ENCODE data around the gene PRKG1. TPM values are rescaled to one million over a fixed set of nuclear protein-coding genes. Genes with fewer than 3 reads are reported as not detected.

PRKG1 gene
- total and polyA plus RNA-seq, 2 experiments from 2014 or later: 18.2 to 21.1 TPM

DNA sequence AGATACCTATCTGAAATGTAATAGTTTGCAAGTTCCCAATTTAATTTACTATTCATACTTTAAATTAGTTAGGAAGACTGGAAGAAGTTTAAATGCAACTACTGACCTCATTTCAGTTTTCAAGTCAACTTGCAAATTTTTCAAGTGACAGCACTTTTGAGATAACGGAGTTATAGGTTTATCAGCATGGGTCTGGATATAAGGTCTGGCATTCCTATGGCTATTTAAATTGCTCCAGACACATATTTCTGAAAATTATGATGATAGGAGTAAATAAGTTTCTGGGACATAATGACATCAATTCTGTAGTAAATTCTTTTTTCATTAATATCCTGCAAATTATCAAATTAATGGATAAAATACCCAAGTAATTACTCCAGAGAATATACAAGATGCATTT, 251.9 kb downstream of the PRKG1 start:
- no peaks in the 10 kb centered on the region for H3K9me2 ChIP-seq (ENCODE audit: insufficient read depth)
- H4K20me1 ChIP-seq (replicated peaks; ENCODE audit: insufficient read depth): no peaks in the 10 kb centered on the region
- H3K9me3 Mint-ChIP-seq: no peaks in the 10 kb centered on the region
- H3K4me3 Mint-ChIP-seq: no peak overlapping the region
- no peaks in the 10 kb centered on the region for H3K79me2 ChIP-seq (replicated peaks; ENCODE audit: insufficient read depth)
- H3K27ac Mint-ChIP-seq: no peak overlapping the region
- no peak for DNase-seq (ENCODE audit: low spot score)
- no peaks in the 10 kb centered on the region for H3K4me1 ChIP-seq (ENCODE audit: insufficient read depth)
- no peak overlapping the region for H3K27ac ChIP-seq (ENCODE audit: low read depth)
- H3K27me3 ChIP-seq (ENCODE audit: insufficient read depth): no peaks in the 10 kb centered on the region
- H2AFZ ChIP-seq: no peak overlapping the region
- H3K4me3 ChIP-seq: no peak overlapping the region
- peaks cover 4% of the 10 kb centered on the region; the same call in 2 of the 3 replicates for H3K4me1 Mint-ChIP-seq
- peaks cover 3% of the 10 kb centered on the region for H3K27me3 Mint-ChIP-seq (ENCODE audit: insufficient read depth, low read depth, poor library complexity)
- H3K4me2 ChIP-seq: no peak overlapping the region
- no peaks in the 10 kb centered on the region for H3F3A ChIP-seq (replicated peaks; ENCODE audit: low read depth)
- no peaks in the 10 kb centered on the region for H3K36me3 ChIP-seq (ENCODE audit: insufficient read depth)
- no peak for ATAC-seq
- TF ChIP-seq, protein P1, sequence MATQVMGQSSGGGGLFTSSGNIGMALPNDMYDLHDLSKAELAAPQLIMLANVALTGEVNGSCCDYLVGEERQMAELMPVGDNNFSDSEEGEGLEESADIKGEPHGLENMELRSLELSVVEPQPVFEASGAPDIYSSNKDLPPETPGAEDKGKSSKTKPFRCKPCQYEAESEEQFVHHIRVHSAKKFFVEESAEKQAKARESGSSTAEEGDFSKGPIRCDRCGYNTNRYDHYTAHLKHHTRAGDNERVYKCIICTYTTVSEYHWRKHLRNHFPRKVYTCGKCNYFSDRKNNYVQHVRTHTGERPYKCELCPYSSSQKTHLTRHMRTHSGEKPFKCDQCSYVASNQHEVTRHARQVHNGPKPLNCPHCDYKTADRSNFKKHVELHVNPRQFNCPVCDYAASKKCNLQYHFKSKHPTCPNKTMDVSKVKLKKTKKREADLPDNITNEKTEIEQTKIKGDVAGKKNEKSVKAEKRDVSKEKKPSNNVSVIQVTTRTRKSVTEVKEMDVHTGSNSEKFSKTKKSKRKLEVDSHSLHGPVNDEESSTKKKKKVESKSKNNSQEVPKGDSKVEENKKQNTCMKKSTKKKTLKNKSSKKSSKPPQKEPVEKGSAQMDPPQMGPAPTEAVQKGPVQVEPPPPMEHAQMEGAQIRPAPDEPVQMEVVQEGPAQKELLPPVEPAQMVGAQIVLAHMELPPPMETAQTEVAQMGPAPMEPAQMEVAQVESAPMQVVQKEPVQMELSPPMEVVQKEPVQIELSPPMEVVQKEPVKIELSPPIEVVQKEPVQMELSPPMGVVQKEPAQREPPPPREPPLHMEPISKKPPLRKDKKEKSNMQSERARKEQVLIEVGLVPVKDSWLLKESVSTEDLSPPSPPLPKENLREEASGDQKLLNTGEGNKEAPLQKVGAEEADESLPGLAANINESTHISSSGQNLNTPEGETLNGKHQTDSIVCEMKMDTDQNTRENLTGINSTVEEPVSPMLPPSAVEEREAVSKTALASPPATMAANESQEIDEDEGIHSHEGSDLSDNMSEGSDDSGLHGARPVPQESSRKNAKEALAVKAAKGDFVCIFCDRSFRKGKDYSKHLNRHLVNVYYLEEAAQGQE (IDR thresholded peaks at IDR 0.05; ENCODE audit: unreplicated experiment): no peak
- TF ChIP-seq, protein P2, sequence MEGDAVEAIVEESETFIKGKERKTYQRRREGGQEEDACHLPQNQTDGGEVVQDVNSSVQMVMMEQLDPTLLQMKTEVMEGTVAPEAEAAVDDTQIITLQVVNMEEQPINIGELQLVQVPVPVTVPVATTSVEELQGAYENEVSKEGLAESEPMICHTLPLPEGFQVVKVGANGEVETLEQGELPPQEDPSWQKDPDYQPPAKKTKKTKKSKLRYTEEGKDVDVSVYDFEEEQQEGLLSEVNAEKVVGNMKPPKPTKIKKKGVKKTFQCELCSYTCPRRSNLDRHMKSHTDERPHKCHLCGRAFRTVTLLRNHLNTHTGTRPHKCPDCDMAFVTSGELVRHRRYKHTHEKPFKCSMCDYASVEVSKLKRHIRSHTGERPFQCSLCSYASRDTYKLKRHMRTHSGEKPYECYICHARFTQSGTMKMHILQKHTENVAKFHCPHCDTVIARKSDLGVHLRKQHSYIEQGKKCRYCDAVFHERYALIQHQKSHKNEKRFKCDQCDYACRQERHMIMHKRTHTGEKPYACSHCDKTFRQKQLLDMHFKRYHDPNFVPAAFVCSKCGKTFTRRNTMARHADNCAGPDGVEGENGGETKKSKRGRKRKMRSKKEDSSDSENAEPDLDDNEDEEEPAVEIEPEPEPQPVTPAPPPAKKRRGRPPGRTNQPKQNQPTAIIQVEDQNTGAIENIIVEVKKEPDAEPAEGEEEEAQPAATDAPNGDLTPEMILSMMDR (conservative IDR thresholded peaks at IDR 0.05; ENCODE audit: low read depth in 2 of 2): no peak
- TF ChIP-seq ZNF331 (CRISPR knock-in tag; IDR thresholded peaks at IDR 0.05; ENCODE audit: low read depth) (no peak), NANOG (IDR thresholded peaks at IDR 0.05; ENCODE audit: borderline replicate concordance) (no peak)
- H3K36me3 Mint-ChIP-seq (ENCODE audit: low read depth): peaks cover 6% of the 10 kb centered on the region; the same call in 1 of the 3 replicates

GRCh38 chr10:51327432-51327831, 253.1 kb downstream of the PRKG1 start:
- no peak overlapping the region for H3K4me3 ChIP-seq
- no peaks in the 10 kb centered on the region for H3K27me3 ChIP-seq (ENCODE audit: insufficient read depth)
- no peak overlapping the region for H3K4me2 ChIP-seq
- no peak for DNase-seq (ENCODE audit: low spot score)
- peaks cover 6% of the 10 kb centered on the region; the same call in 1 of the 3 replicates for H3K36me3 Mint-ChIP-seq (ENCODE audit: low read depth)
- peaks cover 3% of the 10 kb centered on the region for H3K27me3 Mint-ChIP-seq (ENCODE audit: insufficient read depth, low read depth, poor library complexity)
- H3K9me2 ChIP-seq (ENCODE audit: insufficient read depth): no peaks in the 10 kb centered on the region
- no peaks in the 10 kb centered on the region for H3F3A ChIP-seq (replicated peaks; ENCODE audit: low read depth)
- H3K4me1 ChIP-seq (ENCODE audit: insufficient read depth): no peaks in the 10 kb centered on the region
- no peaks in the 10 kb centered on the region for H3K79me2 ChIP-seq (replicated peaks; ENCODE audit: insufficient read depth)
- H3K4me3 Mint-ChIP-seq: no peak overlapping the region
- H3K9me3 Mint-ChIP-seq: no peaks in the 10 kb centered on the region
- H3K27ac Mint-ChIP-seq: no peak overlapping the region
- ATAC-seq: no peak
- no peaks in the 10 kb centered on the region for H3K36me3 ChIP-seq (ENCODE audit: insufficient read depth)
- peaks cover 4% of the 10 kb centered on the region; the same call in 2 of the 3 replicates for H3K4me1 Mint-ChIP-seq
- no peak overlapping the region for H3K27ac ChIP-seq (ENCODE audit: low read depth)
- no peak overlapping the region for H2AFZ ChIP-seq
- no peaks in the 10 kb centered on the region for H4K20me1 ChIP-seq (replicated peaks; ENCODE audit: insufficient read depth)
- no peak for TF ChIP-seq NANOG (IDR thresholded peaks at IDR 0.05; ENCODE audit: borderline replicate concordance)
- TF ChIP-seq STAT1 (IDR thresholded peaks at IDR 0.05; ENCODE audit: unreplicated experiment): no peak
- TF ChIP-seq JUNB (IDR thresholded peaks at IDR 0.05; ENCODE audit: unreplicated experiment): no peak
- no peak for TF ChIP-seq POLR2AphosphoS5 (IDR thresholded peaks at IDR 0.05; ENCODE audit: low read depth)
- TF ChIP-seq, protein P1 (IDR thresholded peaks at IDR 0.05; ENCODE audit: unreplicated experiment): no peak
- TF ChIP-seq EZH2 (IDR thresholded peaks at IDR 0.05; ENCODE audit: low read depth, unreplicated experiment): no peak
- no peak for TF ChIP-seq ZNF331 (CRISPR knock-in tag; IDR thresholded peaks at IDR 0.05; ENCODE audit: low read depth)
- TF ChIP-seq, protein P3, sequence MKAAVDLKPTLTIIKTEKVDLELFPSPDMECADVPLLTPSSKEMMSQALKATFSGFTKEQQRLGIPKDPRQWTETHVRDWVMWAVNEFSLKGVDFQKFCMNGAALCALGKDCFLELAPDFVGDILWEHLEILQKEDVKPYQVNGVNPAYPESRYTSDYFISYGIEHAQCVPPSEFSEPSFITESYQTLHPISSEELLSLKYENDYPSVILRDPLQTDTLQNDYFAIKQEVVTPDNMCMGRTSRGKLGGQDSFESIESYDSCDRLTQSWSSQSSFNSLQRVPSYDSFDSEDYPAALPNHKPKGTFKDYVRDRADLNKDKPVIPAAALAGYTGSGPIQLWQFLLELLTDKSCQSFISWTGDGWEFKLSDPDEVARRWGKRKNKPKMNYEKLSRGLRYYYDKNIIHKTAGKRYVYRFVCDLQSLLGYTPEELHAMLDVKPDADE (IDR thresholded peaks at IDR 0.05): no peak
- TF ChIP-seq EZH2phosphoT487 (IDR thresholded peaks at IDR 0.05; ENCODE audit: unreplicated experiment): no peak

All from GM23338 (cell line).